NCI-H1694 (cell line): Measurements from ENCODE around the gene FCF1.

Experiments
- DNase-seq: peaks from one replicate; lab custom pipeline; 2025; lab: John Stamatoyannopoulos, UW

Gene FCF1

DNA sequence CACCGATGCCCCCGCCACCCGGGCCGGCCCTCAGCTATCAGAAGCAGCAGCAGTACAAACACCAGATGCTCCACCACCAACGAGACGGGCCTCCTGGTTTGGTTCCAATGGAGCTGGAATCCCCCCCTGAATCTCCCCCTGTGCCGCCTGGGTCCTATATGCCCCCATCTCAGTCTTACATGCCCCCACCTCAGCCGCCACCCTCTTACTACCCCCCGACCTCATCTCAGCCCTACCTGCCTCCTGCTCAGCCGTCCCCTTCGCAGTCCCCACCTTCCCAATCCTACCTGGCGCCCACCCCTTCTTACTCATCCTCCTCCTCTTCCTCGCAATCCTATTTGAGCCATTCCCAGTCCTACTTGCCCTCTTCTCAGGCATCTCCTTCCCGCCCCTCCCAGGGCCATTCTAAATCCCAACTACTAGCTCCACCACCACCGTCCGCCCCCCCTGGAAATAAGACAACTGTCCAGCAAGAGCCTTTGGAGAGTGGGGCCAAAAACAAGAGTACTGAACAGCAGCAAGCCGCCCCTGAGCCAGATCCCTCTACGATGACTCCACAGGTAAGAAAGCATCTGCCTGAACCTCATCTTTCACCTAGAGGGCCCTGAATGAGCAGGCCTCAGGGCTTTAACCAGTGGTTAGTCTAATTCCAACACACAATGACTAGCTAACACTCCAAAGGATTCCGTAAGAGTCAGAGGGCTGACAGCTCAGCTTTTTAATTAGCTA lies 51.0 kb downstream of the FCF1 start:
- DNase-seq = no peak

DNA sequence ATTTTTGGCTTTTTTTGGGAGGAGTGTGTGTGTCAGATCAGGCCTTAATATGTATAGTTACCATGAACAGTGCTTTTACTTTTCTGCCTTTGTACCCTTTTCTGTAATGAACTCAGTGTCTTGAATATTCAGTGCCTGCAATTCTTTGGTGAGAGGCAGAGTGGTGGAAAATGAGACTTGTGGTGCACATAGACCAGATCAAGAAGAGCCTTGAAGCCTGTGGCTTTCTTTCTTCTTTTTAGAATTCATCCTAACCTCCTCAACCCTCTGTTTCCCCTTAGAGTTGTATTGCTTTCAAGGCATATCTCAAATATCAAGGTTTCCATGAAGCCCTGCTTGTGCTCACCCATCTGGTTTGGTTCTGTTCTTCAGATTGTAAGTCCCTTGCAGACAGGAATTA lies 52.8 kb downstream of the FCF1 start:
- no peak for DNase-seq

DNA sequence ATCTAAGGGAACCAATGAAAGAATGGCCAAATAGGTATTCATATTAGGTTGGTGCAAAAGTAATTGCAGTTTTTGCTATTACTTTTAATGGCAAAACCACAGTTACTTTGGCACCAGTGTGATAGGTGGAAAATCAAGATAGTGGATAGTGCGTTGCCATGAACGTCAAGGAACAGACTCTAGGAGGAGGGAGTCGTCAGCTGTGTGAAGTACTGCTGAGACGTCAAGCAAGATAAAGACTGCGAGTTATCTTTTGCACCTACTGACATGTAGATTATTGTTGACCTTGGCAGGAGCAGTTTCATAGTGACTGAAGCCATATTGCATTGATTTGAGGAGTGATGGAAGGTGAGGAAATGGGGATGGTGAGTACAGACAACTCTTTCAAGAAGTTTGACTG lies 58.5 kb downstream of the FCF1 start:
- no peak for DNase-seq

DNA sequence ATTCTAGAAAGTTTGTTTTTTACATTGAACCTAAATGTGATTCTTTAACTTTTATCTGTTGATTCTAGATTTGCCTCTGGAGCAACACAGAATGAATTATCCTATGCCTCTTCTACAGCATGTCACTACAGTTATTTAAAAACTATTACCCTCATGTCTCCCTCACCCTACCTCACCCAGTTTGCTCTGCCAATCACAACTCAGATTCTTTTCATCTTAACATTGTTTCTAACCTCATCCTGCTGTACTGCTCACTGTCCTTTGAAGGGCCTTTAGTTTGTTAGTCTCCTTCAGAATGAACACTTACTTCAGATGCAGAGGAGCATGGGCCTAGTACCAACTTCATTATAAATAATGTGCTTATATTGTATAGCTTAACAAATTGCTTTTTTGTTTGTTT lies 71.7 kb downstream of the FCF1 start:
- no peak for DNase-seq

DNA sequence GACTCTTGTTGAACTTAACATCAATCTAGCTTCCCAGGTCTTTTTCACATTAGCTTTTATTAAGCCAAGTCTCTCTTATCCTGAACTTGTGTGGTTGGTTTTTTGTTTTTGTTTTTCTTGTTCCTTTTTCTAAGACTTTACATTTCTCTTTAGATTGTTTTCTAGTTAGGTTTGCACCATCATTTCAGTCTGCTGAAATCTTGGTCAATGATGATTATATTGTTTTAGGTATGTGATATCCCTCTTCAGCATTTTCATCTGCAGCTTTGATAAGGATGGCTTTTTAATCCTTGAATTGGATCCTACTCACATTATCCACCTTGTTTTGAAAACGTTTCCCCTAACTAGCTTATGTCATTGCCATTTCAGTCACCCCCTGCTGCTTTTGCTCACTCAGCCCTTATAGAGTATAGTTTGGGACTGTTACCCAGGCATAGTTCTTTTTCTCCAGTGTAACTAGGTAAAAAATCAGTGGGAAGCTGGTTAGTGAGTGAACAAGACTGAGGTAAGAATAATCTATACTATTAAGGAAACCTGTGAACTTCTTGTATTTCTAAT lies 72.2 kb downstream of the FCF1 start:
- no peak for DNase-seq

DNA sequence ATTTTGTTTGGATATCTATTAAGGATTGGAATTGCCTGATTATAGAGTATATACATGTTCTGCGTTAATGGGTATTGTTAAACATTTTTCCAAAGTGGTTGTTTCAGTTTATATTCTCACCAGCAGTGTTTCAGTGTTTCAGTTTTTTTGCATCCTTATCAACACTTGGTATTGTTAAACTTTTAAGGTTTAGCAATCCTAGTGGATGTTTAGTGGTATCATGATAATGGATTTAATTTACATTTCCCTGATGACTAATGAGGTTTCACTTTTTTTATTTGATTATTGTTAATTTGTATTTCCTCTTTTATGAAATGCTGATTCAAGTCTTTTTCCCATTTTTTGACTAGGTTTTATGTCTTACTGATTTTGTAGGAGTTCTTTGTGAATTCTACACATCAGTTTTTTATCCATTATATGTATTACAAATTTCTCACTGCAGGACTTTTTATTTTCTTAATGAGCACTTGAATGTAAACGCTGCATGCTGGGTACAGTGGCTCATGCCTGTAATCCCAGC lies 73.9 kb downstream of the FCF1 start:
- DNase-seq = no peak
